NCI-H1436 treated with DMSO at 0.1 percent for 48 hours (cell line): ENCODE data around the gene MACROH2A2.
"Not testable (repeated sequence)": the region's sequence is repeated elsewhere in the genome, so short reads cannot be mapped to it uniquely, and the experiment has no call there.

ENCODE experiments used
- DNase-seq: peaks from one replicate; lab custom pipeline; 2025; lab: John Stamatoyannopoulos, UW

MACROH2A2 gene

GRCh38 chr10:70101068-70101562 is 48.5 kb downstream of the MACROH2A2 start:
- not testable (repeated sequence) for DNase-seq

GRCh38 chr10:70101668-70102067 is 49.0 kb downstream of the MACROH2A2 start:
- DNase-seq: no peak

DNA sequence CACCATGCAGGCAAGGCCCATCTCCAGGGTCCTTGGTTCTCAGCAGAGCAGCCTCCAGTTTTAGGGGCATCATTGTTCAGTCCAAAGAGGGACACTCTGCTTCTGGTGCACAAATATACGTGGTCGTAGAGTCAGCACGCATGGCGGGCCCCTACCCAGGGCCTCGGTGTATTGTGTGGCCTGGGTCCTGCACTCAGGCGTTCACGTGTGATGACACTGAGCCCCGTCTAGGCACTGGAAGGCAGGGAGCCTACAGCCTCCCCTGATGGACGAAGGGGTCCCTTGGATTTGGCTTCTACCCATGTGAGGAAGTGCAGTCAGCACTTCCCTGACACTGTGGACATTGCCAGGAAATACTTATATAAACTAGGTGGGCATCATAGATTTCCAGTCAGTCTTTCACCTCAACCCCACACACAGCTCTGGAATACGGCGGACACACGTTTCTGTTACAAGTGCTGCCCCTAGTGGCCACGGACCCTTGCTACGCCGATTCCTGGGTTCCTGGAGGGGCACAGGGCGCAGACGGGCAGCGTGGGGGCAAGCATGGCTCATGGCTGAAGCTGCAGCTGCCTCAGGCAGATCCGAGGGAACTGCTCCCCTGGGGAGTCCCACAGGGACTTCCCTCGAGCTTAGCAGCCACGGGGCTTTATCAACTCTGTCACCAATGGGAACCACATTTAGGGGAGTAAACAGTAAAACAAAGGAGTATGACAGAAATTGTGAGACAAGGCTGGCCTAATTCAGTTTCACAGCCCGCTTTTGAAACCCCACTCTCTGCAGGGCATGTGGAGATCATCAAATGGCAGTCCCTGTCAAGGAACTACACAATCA is 54.5 kb downstream of the MACROH2A2 start:
- peak; percentile 7 for DNase-seq

DNA sequence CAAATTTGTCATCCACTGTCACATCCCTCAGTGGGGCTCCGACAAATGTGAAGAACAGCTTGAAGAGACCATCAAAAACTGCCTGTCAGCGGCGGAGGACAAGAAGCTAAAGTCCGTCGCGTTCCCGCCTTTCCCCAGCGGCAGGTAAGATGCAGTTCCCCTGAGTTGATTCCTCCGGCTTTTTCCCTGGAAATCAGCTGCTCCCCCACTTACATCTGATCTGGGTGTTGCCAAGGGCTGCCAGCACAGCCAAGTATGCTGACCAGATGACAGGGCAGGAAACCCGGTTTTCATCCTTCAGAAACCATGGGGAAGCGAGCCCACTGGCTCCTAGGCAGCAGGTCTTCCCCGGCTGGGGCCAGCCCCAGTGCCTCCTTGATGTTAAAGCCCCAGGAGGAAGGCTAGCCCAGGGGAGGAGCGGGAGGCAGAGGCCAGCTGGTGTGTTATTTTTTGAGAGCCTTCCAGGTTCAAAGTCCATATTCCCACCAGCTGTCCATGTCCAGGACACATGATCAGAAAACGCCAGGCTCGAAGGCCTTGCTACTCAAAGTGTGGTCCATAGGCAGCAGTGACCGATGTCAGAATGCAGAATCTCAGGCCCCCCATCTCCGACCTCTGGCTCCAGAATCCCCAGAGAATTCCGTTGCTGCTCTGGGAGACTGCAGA is 56.6 kb downstream of the MACROH2A2 start:
- no peak for DNase-seq

- no peak for DNase-seq
Measured at GRCh38 chr10:70111496-70111895, 58.9 kb downstream of the MACROH2A2 start.

- DNase-seq: no peak
Measured at GRCh38 chr10:70112071-70112470, 59.4 kb downstream of the MACROH2A2 start.

DNA sequence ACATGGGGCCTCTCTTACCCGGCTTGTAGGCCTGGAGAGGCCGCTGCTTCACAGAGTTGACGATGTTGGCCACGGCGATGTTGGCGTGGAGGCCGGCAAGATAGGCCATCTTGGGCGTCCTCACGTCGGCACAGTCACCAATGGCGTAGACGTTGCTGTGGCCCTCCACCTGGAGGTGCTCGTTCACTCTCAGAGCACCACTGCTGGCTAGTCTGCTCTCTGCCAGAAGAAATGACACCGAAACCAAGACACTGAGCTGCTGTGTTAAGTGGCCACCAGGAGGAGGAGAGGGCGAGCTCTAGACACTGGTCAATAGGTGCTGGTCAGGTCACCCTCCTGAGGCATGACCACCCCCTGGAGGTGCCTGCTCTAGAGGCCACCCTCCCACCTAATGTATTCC is 62.3 kb downstream of the MACROH2A2 start:
- DNase-seq: no peak

GRCh38 chr10:70115948-70116682 is 63.5 kb downstream of the MACROH2A2 start:
- no peak for DNase-seq

- no peak for DNase-seq
Measured at GRCh38 chr10:70117646-70118045, 65.0 kb downstream of the MACROH2A2 start.

- no peak for DNase-seq
Measured at GRCh38 chr10:70118196-70118595, 65.5 kb downstream of the MACROH2A2 start.

- no peak for DNase-seq
Measured at GRCh38 chr10:70119197-70119596, 66.6 kb downstream of the MACROH2A2 start.

- no peak for DNase-seq
Measured at GRCh38 chr10:70119623-70120022, 67.0 kb downstream of the MACROH2A2 start.

- no peak for DNase-seq
Measured at GRCh38 chr10:70120417-70120816, 67.8 kb downstream of the MACROH2A2 start.

DNA sequence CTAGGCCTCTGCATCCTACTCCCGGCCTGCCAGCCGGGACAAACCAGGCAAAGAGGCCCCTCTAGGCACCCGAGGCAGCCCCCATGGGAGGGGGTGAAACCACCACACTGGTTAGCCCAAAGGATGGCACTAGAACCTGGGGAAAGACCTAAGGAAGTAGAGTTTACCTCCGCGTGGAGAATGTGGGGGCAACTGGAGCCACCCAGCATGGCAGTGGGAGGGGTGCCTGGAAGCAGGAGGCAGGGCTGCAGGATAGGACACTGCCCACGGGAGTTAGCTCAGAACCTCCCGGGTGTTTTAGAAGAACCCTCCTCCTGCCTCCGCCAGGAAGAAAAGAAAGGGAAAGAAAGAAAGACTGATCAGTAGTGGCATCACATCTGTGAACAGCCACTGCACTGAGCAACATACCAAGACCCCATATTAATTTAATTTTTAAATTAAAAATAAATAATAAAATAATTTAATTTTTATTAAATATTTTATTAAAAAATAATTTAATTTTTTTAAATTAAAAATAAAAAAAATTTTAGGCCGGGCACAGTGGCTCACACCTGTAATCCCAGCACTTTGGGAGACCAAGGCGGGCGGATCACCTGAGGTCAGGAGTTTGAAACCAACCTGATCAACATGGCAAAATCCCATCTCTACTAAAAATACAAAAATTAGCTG is 68.8 kb downstream of the MACROH2A2 start:
- no peak for DNase-seq

DNA sequence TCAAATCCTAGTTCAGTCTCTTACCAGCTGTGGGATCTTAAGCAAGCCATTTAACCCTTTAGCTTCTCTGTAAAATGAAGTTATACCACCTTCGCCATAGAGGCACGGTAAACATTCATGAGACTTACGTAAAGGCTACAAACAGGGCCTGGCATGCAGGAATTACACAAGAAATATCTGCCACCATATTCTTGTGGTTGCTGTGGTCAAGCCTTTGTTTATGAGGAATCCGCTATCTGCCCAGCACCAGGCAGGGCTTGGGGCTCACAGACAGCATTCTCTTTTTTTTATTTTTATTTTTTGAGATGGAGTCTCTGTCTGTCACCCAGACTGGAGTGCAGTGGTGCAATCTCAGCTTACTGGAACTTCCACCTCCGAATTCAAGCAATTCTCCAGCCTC is 70.1 kb downstream of the MACROH2A2 start:
- no peak for DNase-seq

GRCh38 chr10:70123166-70123565 is 70.5 kb downstream of the MACROH2A2 start:
- DNase-seq: not testable (repeated sequence)

GRCh38 chr10:70123817-70124216 is 71.2 kb downstream of the MACROH2A2 start:
- no peak for DNase-seq

DNA sequence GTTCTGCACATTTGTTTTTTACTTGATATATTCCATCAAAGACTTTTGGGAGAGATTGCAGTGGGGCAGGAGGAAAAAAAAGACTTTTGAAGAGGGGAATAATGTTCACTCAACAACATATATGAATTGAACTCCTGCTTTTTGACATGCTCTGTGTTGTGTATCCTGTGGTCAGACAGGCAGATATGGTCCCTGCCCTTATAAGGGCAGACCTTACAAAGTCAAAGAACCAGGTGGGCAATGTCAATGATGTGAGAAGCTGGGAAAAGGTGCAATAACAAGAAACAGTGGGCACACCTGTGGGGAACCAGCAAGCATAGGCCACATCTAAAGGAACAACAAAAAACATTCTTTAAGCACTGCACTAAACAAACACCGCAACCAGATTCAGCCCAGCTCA is 71.8 kb downstream of the MACROH2A2 start:
- DNase-seq: no peak

DNA sequence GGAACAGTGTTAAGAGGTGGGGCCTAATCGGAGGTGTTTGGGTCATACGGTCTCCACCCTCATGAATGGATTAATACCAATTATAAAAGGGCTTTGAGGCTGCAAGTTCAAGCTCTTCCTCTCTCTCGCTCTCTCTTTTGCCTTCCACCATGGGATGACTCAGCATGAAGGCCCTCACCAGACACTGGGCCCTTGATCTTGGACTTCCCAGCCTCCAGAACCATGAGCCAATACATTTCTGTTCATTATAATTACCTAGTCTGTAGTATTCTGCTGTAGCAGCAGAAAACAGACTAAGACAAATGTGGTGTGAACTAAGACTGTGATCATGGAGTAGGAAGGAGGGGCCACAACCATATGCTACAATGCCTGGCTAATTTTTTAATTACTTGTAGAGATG is 72.3 kb downstream of the MACROH2A2 start:
- no peak for DNase-seq

- no peak for DNase-seq
Measured at GRCh38 chr10:70125918-70126552, 73.4 kb downstream of the MACROH2A2 start.

GRCh38 chr10:70126700-70127395 is 74.2 kb downstream of the MACROH2A2 start:
- DNase-seq: no peak
